KMS-11 (cell line): ENCODE data around the gene EOLA1.

Experiments used
- H2AFZ ChIP-seq: fragments of 200-600 bp; sonication (generic); 2 replicates; pipeline ENCODE4 v1.6.1; 2016; ENCODE audit warnings: antibody characterized with exemption, mixed run types, low read depth
- H3K27ac ChIP-seq: fragments of 200-600 bp; sonication (generic); 2 replicates; pipeline ENCODE4 v1.6.1; 2016; ENCODE audit warnings: mild to moderate bottlenecking, mixed run types
- H3K27me3 ChIP-seq: fragments of 200-600 bp; sonication (generic); 2 replicates; pipeline ENCODE4 v1.6.1; 2017; ENCODE audit warnings: mild to moderate bottlenecking, low read depth, mixed run types, moderate library complexity; ENCODE audit not compliant: insufficient read depth
- H3K36me3 ChIP-seq: fragments of 200-600 bp; sonication (generic); 2 replicates; pipeline ENCODE4 v1.6.1; 2017; ENCODE audit warnings: mild to moderate bottlenecking, mixed run types; ENCODE audit not compliant: insufficient read depth
- H3K4me1 ChIP-seq: fragments of 200-600 bp; sonication (generic); 2 replicates; pipeline ENCODE4 v1.6.1; 2016; ENCODE audit warnings: mild to moderate bottlenecking, low read depth, mixed run types; ENCODE audit not compliant: poor library complexity, severe bottlenecking
- H3K4me2 ChIP-seq: fragments of 200-600 bp; sonication (generic); 2 replicates; pipeline ENCODE4 v1.7.0; 2016; ENCODE audit warnings: mild to moderate bottlenecking, mixed run types
- H3K4me3 ChIP-seq: fragments of 200-600 bp; sonication (generic); IDR thresholded peaks from 2 replicates; pipeline ENCODE4 v1.6.1; 2017; ENCODE audit warnings: low read depth, low read length, mixed read lengths; ENCODE audit not compliant: insufficient read depth
- H3K79me2 ChIP-seq: fragments of 200-600 bp; sonication (generic); 2 replicates; pipeline ENCODE4 v1.6.1; 2016; ENCODE audit warnings: low read depth, mixed run types; ENCODE audit not compliant: insufficient read depth
- H3K9ac ChIP-seq: fragments of 200-600 bp; sonication (generic); 2 replicates; pipeline ENCODE4 v1.6.1; 2016; ENCODE audit warnings: mild to moderate bottlenecking, mixed run types
- H4K20me1 ChIP-seq: fragments of 200-600 bp; sonication (generic); 2 replicates; pipeline ENCODE4 v1.6.1; 2016; ENCODE audit warnings: mild to moderate bottlenecking, mixed run types; ENCODE audit not compliant: insufficient read depth
- CTCF ChIP-seq: fragments of 200-600 bp; sonication (generic); conservative IDR thresholded peaks from 2 replicates; pipeline ENCODE4 v1.6.1; 2017; ENCODE audit warnings: low read depth, mild to moderate bottlenecking, antibody characterized with exemption, low read length, moderate library complexity, mixed read lengths

Gene EOLA1

DNA sequence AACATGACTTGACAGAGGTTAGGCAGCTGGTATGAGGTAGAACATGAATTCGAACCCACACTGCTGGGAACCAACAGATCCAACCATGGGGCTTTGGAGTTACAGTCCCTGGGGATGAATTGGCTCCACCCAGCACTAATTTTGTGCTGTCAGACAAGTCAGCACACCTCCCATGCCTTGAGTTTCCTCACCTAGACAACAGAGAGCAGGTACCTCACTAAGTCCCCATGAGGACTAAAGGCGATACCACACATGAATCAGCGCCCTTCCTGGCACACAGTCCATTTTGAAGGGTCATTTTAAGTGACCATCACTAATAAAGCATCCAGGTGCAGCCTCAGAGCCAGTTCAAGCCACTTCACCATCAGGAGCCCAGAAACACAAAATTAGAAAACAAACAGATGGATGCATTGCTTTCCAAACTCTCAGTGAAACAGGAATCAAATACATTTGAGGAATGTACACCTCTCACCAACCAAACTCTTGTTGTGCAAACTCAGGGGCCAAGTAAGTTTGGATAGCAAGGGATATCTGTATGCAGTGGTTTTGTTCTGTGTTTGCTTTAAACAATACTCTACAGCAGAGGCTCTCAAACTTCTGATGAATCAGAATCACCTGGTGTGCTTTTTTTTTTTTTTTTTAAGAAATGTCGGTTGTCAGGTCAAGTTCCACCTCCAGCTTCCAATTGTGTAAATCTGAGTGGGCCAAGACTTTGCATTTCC lies 45.8 kb upstream of the EOLA1 start:
- H3K9ac ChIP-seq = no peak overlapping the region
- TF ChIP-seq CTCF = no peak
- no peaks in the 10 kb centered on the region for H4K20me1 ChIP-seq
- H3K27ac ChIP-seq = no peak overlapping the region
- no peak overlapping the region for H3K4me2 ChIP-seq
- H3K27me3 ChIP-seq = no peaks in the 10 kb centered on the region
- H3K4me1 ChIP-seq = peaks cover under 1% of the 10 kb centered on the region
- no peaks in the 10 kb centered on the region for H3K79me2 ChIP-seq
- H3K36me3 ChIP-seq = no peaks in the 10 kb centered on the region
- no peak overlapping the region for H2AFZ ChIP-seq
- no peak overlapping the region for H3K4me3 ChIP-seq

- no peaks in the 10 kb centered on the region for H4K20me1 ChIP-seq
- no peak overlapping the region for H3K4me3 ChIP-seq
- no peak overlapping the region for H3K4me2 ChIP-seq
- no peak overlapping the region for H2AFZ ChIP-seq
- no peaks in the 10 kb centered on the region for H3K36me3 ChIP-seq
- no peak for TF ChIP-seq CTCF
- H3K27ac ChIP-seq = no peak overlapping the region
- peaks cover 5% of the 10 kb centered on the region for H3K4me1 ChIP-seq
- H3K79me2 ChIP-seq = no peaks in the 10 kb centered on the region
- no peak overlapping the region for H3K9ac ChIP-seq
- no peaks in the 10 kb centered on the region for H3K27me3 ChIP-seq
These were observed 45.2 kb upstream of the EOLA1 start for GRCh38 chrX:149495573-149496071.

GRCh38 chrX:149497054-149497453 lies 43.8 kb upstream of the EOLA1 start:
- TF ChIP-seq CTCF = no peak
- H3K27me3 ChIP-seq = no peaks in the 10 kb centered on the region
- no peak overlapping the region for H3K4me2 ChIP-seq
- no peaks in the 10 kb centered on the region for H3K79me2 ChIP-seq
- no peaks in the 10 kb centered on the region for H3K36me3 ChIP-seq
- H3K9ac ChIP-seq = no peak overlapping the region
- peaks cover 17% of the 10 kb centered on the region for H3K4me1 ChIP-seq
- no peaks in the 10 kb centered on the region for H4K20me1 ChIP-seq
- H3K27ac ChIP-seq = no peak overlapping the region
- no peak overlapping the region for H3K4me3 ChIP-seq
- H2AFZ ChIP-seq = no peak overlapping the region

DNA sequence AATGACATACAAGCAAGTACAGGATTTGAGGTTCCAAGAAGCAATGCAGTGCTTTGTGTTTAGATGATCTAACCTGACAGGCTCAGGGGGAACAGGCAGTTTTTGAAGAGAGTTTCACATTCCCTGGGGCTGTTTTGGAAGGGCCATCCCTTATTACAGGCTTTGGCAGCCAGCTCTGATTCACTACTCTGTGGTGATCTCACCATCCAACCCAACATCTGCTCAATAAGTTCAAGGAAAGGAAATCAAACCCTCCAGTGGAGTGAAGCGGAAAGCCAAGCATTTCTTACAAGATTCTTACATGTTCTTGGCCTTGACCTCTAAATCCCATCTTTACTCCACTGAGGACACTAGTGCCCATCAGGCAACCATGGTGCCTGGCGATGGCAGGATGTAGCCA lies 43.2 kb upstream of the EOLA1 start:
- H4K20me1 ChIP-seq = no peaks in the 10 kb centered on the region
- TF ChIP-seq CTCF = no peak
- no peak overlapping the region for H3K4me2 ChIP-seq
- no peak overlapping the region for H3K9ac ChIP-seq
- H3K27ac ChIP-seq = no peak overlapping the region
- H2AFZ ChIP-seq = no peak overlapping the region
- no peaks in the 10 kb centered on the region for H3K36me3 ChIP-seq
- no peaks in the 10 kb centered on the region for H3K79me2 ChIP-seq
- H3K4me1 ChIP-seq = peaks cover 23% of the 10 kb centered on the region
- H3K27me3 ChIP-seq = no peaks in the 10 kb centered on the region
- no peak overlapping the region for H3K4me3 ChIP-seq
